ENCODE data around the gene NKX1-2.

The NKX1-2 gene

GRCh38 chr10:124450012-124450782 is at the start of gene NKX1-2:
TSS of gene NKX1-2 (minus strand) at chr10:124450035. CDS start at chr10:124449943, 92 bp downstream.
- no peak for DNase-seq

GRCh38 chr10:124498056-124498455 is 48.2 kb upstream of the NKX1-2 start:
- DNase-seq: no peak

- DNase-seq: no peak
Measured at GRCh38 chr10:124497196-124497881, 47.5 kb upstream of the NKX1-2 start.

- DNase-seq: no peak
Measured at GRCh38 chr10:124496620-124497019, 46.8 kb upstream of the NKX1-2 start.

- no peak for DNase-seq
Measured at GRCh38 chr10:124496150-124496549, 46.3 kb upstream of the NKX1-2 start.

- DNase-seq: no peak
Measured at GRCh38 chr10:124495725-124496124, 45.9 kb upstream of the NKX1-2 start.

- DNase-seq: no peak
Measured at GRCh38 chr10:124495162-124495561, 45.3 kb upstream of the NKX1-2 start.

GRCh38 chr10:124494046-124494807 is 44.4 kb upstream of the NKX1-2 start:
- DNase-seq: no peak

- no peak for DNase-seq
Measured at GRCh38 chr10:124493214-124493882, 43.5 kb upstream of the NKX1-2 start.

- no peak for DNase-seq
Measured at GRCh38 chr10:124492266-124492665, 42.4 kb upstream of the NKX1-2 start.

- DNase-seq: no peak
Measured at GRCh38 chr10:124491105-124491504, 41.3 kb upstream of the NKX1-2 start.

- DNase-seq: no peak
Measured at GRCh38 chr10:124486635-124487034, 36.8 kb upstream of the NKX1-2 start.

GRCh38 chr10:124484661-124485060 is 34.8 kb upstream of the NKX1-2 start:
- no peak for DNase-seq

- DNase-seq: no peak
Measured at GRCh38 chr10:124484031-124484430, 34.2 kb upstream of the NKX1-2 start.

- no peak for DNase-seq
Measured at GRCh38 chr10:124482876-124483275, 33.0 kb upstream of the NKX1-2 start.

- DNase-seq: no peak
Measured at GRCh38 chr10:124482236-124482800, 32.5 kb upstream of the NKX1-2 start.

GRCh38 chr10:124481717-124482116 is 31.9 kb upstream of the NKX1-2 start:
- no peak for DNase-seq

- DNase-seq: no peak
Measured at GRCh38 chr10:124480860-124481259, 31.0 kb upstream of the NKX1-2 start.

- no peak for DNase-seq
Measured at GRCh38 chr10:124478515-124478914, 28.7 kb upstream of the NKX1-2 start.

- DNase-seq: no peak
Measured at GRCh38 chr10:124477614-124478363, 28.0 kb upstream of the NKX1-2 start.

- DNase-seq: no peak
Measured at GRCh38 chr10:124476043-124476725, 26.3 kb upstream of the NKX1-2 start.
